NCI-H1048 (cell line): ENCODE results near the gene NOTCH1.

Experiments used
- DNase-seq: peaks from one replicate; lab custom pipeline; 2025; lab: John Stamatoyannopoulos, UW

NOTCH1 gene

GRCh38 chr9:136531904-136532798, 13.7 kb downstream of the NOTCH1 start:
- no peak for DNase-seq

- DNase-seq, result no peak
These were observed 14.5 kb downstream of the NOTCH1 start for GRCh38 chr9:136531186-136531903.

GRCh38 chr9:136530461-136531089, 15.3 kb downstream of the NOTCH1 start:
- DNase-seq, result no peak

GRCh38 chr9:136529516-136530460, 16.1 kb downstream of the NOTCH1 start:
- no peak for DNase-seq

GRCh38 chr9:136528716-136529341, 17.0 kb downstream of the NOTCH1 start:
- no peak for DNase-seq

GRCh38 chr9:136527721-136528710, 17.8 kb downstream of the NOTCH1 start:
- DNase-seq, result no peak

GRCh38 chr9:136527131-136527530, 18.7 kb downstream of the NOTCH1 start:
- DNase-seq, result no peak

- no peak for DNase-seq
These were observed 19.2 kb downstream of the NOTCH1 start for GRCh38 chr9:136526625-136527066.

GRCh38 chr9:136525841-136526499, 19.9 kb downstream of the NOTCH1 start:
- DNase-seq, result no peak

GRCh38 chr9:136525207-136525606, 20.6 kb downstream of the NOTCH1 start:
- no peak for DNase-seq

- no peak for DNase-seq
These were observed 23.3 kb downstream of the NOTCH1 start for GRCh38 chr9:136522314-136523237.

GRCh38 chr9:136521537-136521936, 24.3 kb downstream of the NOTCH1 start:
- DNase-seq, result no peak

- DNase-seq, result no peak
These were observed 25.8 kb downstream of the NOTCH1 start for GRCh38 chr9:136520053-136520540.

- DNase-seq, result no peak
These were observed 26.4 kb downstream of the NOTCH1 start for GRCh38 chr9:136519263-136520052.

- DNase-seq, result no peak
These were observed 27.2 kb downstream of the NOTCH1 start for GRCh38 chr9:136518623-136519022.

GRCh38 chr9:136517950-136518349, 27.9 kb downstream of the NOTCH1 start:
- DNase-seq, result no peak
